ENCODE measurements around the gene SLC13A2.
"Not testable (repeated sequence)": the region's sequence is repeated elsewhere in the genome, so short reads cannot be mapped to it uniquely, and the experiment has no call there.

The SLC13A2 gene

DNA sequence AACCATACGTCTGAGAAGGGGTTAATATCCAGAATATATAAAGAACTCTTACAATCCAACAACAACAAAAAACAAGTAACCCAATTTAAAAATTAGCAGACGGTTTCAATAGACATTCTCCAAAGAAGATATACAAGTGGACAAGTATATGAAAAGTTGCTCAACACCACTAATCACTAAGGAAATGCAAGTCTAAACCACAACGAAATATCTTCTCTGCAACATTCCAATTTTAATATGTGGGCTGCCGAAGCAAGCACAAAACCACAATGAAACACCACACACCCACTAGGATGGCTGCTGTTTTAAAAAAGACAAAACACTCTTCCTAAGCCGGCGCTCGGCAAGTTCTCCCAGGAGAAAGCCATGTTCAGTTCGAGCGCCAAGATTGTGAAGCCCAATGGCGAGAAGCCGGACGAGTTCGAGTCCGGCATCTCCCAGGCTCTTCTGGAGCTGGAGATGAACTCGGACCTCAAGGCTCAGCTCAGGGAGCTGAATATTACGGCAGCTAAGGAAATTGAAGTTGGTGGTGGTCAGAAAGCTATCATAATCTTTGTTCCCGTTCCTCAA is 5.9 kb upstream of the SLC13A2 start:
- no peak for DNase-seq (ENCODE audit: low spot score)
- no peak for TF ChIP-seq CTCF (IDR thresholded peaks at IDR 0.05; ENCODE audit: extremely low read depth, missing control alignments)

GRCh38 chr17:28468033-28468735 is 5.3 kb upstream of the SLC13A2 start:
- DNase-seq (ENCODE audit: low spot score), result not testable (repeated sequence)

DNA sequence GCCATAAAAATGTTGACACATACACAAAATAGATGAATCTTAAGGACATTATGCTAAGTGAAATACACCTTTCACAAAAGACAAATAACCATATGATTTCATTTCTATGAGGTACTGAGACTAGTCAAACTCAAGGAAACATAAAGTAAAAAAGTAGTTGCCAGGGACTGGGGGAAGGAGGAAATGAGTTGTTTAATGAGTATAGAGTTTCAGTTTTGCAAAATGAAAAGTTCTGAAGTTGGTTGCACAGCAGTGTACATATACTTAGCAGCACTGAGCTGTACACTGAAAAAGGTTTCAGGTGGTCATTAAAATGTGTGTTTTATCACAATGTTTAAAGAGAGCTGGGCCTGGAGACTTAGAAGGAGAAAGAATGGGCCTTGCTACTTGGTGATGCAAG is 4.7 kb upstream of the SLC13A2 start:
- no peak for TF ChIP-seq CTCF (IDR thresholded peaks at IDR 0.05; ENCODE audit: extremely low read depth, missing control alignments)
- DNase-seq (ENCODE audit: low spot score), result peak; percentile 60

DNA sequence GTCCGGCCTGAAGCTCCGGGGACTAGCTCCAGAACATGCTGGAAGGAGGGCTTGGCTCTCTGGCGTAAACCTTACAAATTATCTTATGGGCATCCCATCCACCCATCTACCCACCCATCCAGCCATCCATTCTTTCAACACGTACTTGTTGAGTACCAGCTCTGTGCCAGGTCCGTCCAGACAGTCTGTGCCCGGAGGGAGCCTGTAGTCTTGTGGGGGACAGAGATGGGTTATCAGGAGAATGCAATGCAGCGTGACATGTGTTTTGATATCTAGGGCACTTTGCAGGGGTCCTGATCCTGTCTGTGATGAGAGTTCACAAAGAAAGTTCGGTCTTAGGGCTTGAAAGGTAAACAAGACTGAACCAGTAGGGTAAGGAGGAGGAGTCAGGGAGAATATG is 4.1 kb upstream of the SLC13A2 start:
- no peak for TF ChIP-seq CTCF (IDR thresholded peaks at IDR 0.05; ENCODE audit: extremely low read depth, missing control alignments)
- DNase-seq (ENCODE audit: low spot score), result no peak

GRCh38 chr17:28470266-28470913 is 3.1 kb upstream of the SLC13A2 start:
- no peak for TF ChIP-seq CTCF (IDR thresholded peaks at IDR 0.05; ENCODE audit: extremely low read depth, missing control alignments)
- DNase-seq (ENCODE audit: low spot score), result no peak

- no peak for TF ChIP-seq CTCF (IDR thresholded peaks at IDR 0.05; ENCODE audit: extremely low read depth, missing control alignments)
- no peak for DNase-seq (ENCODE audit: low spot score)
Observed at GRCh38 chr17:28470914-28471366, 2.5 kb upstream of the SLC13A2 start.

GRCh38 chr17:28471531-28472342 is 1.7 kb upstream of the SLC13A2 start:
- TF ChIP-seq CTCF (IDR thresholded peaks at IDR 0.05; ENCODE audit: extremely low read depth, missing control alignments), result no peak
- DNase-seq (ENCODE audit: low spot score), result no peak
